ENCODE data around the gene YRDC.

The YRDC gene

GRCh38 chr1:37809942-37810341 is 1.9 kb upstream of the YRDC start:
- peaks cover 6 to 58% of the 10 kb centered on the region in 2 experiments; a peak in 2 of 3 replicates for H3K36me3 ChIP-seq (ENCODE audit: control insufficient read depth in 2 of 2, insufficient read depth in 1 of 2, low read length in 2 of 2)
- H3K4me1 ChIP-seq (ENCODE audit: control insufficient read depth, insufficient read depth, low read length) = peaks cover 3% of the 10 kb centered on the region; the same call in 1 of the 2 replicates
- H3K9me3 ChIP-seq (ENCODE audit: control insufficient read depth, insufficient read depth, low read depth, low read length) = no peaks in the 10 kb centered on the region
- no peak overlapping the region for H3K27ac ChIP-seq (ENCODE audit: extremely low read depth, low read depth, low read length)
- TF ChIP-seq TRIM28 (IDR thresholded peaks at IDR 0.05; ENCODE audit: borderline replicate concordance, low read length) = no peak
- TF ChIP-seq PRDM1 (tag by site-specific recombination; IDR thresholded peaks at IDR 0.05) = peak; percentile 27; the same call in 1 of the 2 replicates
- CTCF ChIA-PET = no interaction called here
- POLR2A ChIA-PET = interaction anchor here (0.6 kb wide), 1 partner anchor 66 kb away, joined by 7 read pairs; no protein-coding TSS in a partner anchor
- no peak overlapping the region for H3K4me3 ChIP-seq (ENCODE audit: low read depth, low read length)

- peaks cover 3% of the 10 kb centered on the region; the same call in 1 of the 2 replicates for H3K4me1 ChIP-seq (ENCODE audit: control insufficient read depth, insufficient read depth, low read length)
- peak overlapping the region; percentile 91 for H3K4me3 ChIP-seq (ENCODE audit: low read depth, low read length)
- no peaks in the 10 kb centered on the region for H3K9me3 ChIP-seq (ENCODE audit: control insufficient read depth, insufficient read depth, low read depth, low read length)
- ChIA-PET CTCF (interaction anchor here (0.6 to 1.0 kb wide), 5 partner anchors 13 to 210 kb away, joined by 3 to 4 read pairs (median 3); partner anchors contain the start of genes CDCA8 and MTF1), POLR2A (interaction anchor here (0.6 to 3.3 kb wide), 23 partner anchors 9 to 1814 kb away, joined by 3 to 50 read pairs (median 4); partner anchors contain the start of genes CDCA8, EPHA10 and MTF1)
- H3K36me3 ChIP-seq (ENCODE audit: control insufficient read depth in 2 of 2, insufficient read depth in 1 of 2, low read length in 2 of 2) = peaks cover 6 to 61% of the 10 kb centered on the region in 2 experiments; a peak in 2 of 3 replicates
- H3K27ac ChIP-seq (ENCODE audit: extremely low read depth, low read depth, low read length) = peak overlapping the region; percentile 65
- TF ChIP-seq KLF1 (tag by site-specific recombination; IDR thresholded peaks at IDR 0.05) = no peak; the same call in 1 of the 2 replicates
- 0 out of 2 replicates have a peak, but pooled peaks have one; percentile 1 for TF ChIP-seq ZNF324 (tag by site-specific recombination; IDR thresholded peaks at IDR 0.05)
- peak; percentile 98 for TF ChIP-seq GLIS2 (tag by site-specific recombination; IDR thresholded peaks at IDR 0.05)
- peak; percentile 81 for TF ChIP-seq KLF10 (tag by site-specific recombination; IDR thresholded peaks at IDR 0.05)
- peak; percentile 79; the same call in 1 of the 2 replicates for TF ChIP-seq ZBTB20 (tag by site-specific recombination; IDR thresholded peaks at IDR 0.05)
- 0 out of 2 replicates have a peak, but pooled peaks have one; percentile 18 for TF ChIP-seq ZNF76 (tag by site-specific recombination; IDR thresholded peaks at IDR 0.05; ENCODE audit: borderline replicate concordance, low read depth)
- TF ChIP-seq ZNF132 (tag by site-specific recombination; IDR thresholded peaks at IDR 0.05; ENCODE audit: borderline replicate concordance) = no peak
- no peak for TF ChIP-seq YY2 (tag by site-specific recombination; IDR thresholded peaks at IDR 0.05)
- TF ChIP-seq ZNF292 (tag by site-specific recombination; IDR thresholded peaks at IDR 0.05; ENCODE audit: borderline replicate concordance, low read depth) = no peak
- no peak for TF ChIP-seq ZNF658 (tag by site-specific recombination; IDR thresholded peaks at IDR 0.05)
- peak; percentile 66; the same call in 1 of the 2 replicates for TF ChIP-seq PRDM10 (tag by site-specific recombination; IDR thresholded peaks at IDR 0.05)
- TF ChIP-seq ZNF133 (tag by site-specific recombination; IDR thresholded peaks at IDR 0.05) = no peak
- 0 out of 2 replicates have a peak, but pooled peaks have one; percentile 30 for TF ChIP-seq ZFP37 (tag by site-specific recombination; IDR thresholded peaks at IDR 0.05)
- TF ChIP-seq ZNF248 (tag by site-specific recombination; IDR thresholded peaks at IDR 0.05) = no peak
- no peak for TF ChIP-seq ZNF571 (tag by site-specific recombination; IDR thresholded peaks at IDR 0.05)
- peak; percentile 88 for TF ChIP-seq PATZ1 (tag by site-specific recombination; IDR thresholded peaks at IDR 0.05)
- TF ChIP-seq ZNF26 (tag by site-specific recombination; IDR thresholded peaks at IDR 0.05) = no peak
- no peak for TF ChIP-seq SCRT2 (tag by site-specific recombination; IDR thresholded peaks at IDR 0.05)
- no peak for TF ChIP-seq ZNF423 (tag by site-specific recombination; IDR thresholded peaks at IDR 0.05)
- TF ChIP-seq ZNF555 (tag by site-specific recombination; conservative IDR thresholded peaks at IDR 0.05) = no peak
- no peak for TF ChIP-seq ZNF391 (tag by site-specific recombination; IDR thresholded peaks at IDR 0.05; ENCODE audit: borderline replicate concordance, low read depth)
- TF ChIP-seq ZNF398 (tag by site-specific recombination; IDR thresholded peaks at IDR 0.05) = peak; percentile 68
These were observed 636 bp upstream of the YRDC start for GRCh38 chr1:37808369-37809319.

Data from HEK293 (cell line).